Measurements from ENCODE around the gene NPLOC4. TPM values are rescaled to one million over a fixed set of nuclear protein-coding genes. Genes with fewer than 3 reads are reported as not detected.

The NPLOC4 gene
- total RNA-seq, 1 donor from 2014 or later = 137 TPM

- peaks cover 17% of the 10 kb centered on the region for H3K4me1 Mint-ChIP-seq (ENCODE audit: low read depth, unreplicated experiment)
- no peaks in the 10 kb centered on the region for H3K36me3 Mint-ChIP-seq (ENCODE audit: unreplicated experiment)
- H3K4me3 Mint-ChIP-seq (ENCODE audit: unreplicated experiment) = peak within 1 kb of the TSS; percentile 95
- peak within 1 kb of the TSS; percentile 90 for H3K27ac Mint-ChIP-seq (ENCODE audit: unreplicated experiment)
- TF ChIP-seq CTCF (IDR thresholded peaks at IDR 0.05; ENCODE audit: partially characterized antibody, unreplicated experiment) = no peak
- H3K9me3 Mint-ChIP-seq (ENCODE audit: unreplicated experiment) = peaks cover 15% of the 10 kb centered on the region
- H3K27me3 Mint-ChIP-seq (ENCODE audit: unreplicated experiment) = peaks cover 2% of the 10 kb centered on the region
- peak; percentile 98 for DNase-seq
Measured at GRCh38 chr17:81683584-81684441, 46.9 kb upstream of the NPLOC4 start, which contains the start of the genes ARL16 and HGS. Gene ARL16, minus strand, starts transcription at chr17:81683797. Its CDS starts 44 bp downstream, at chr17:81683753. Gene HGS, plus strand, starts transcription at chr17:81684011. Its CDS starts 56 bp downstream, at chr17:81684067.

DNA sequence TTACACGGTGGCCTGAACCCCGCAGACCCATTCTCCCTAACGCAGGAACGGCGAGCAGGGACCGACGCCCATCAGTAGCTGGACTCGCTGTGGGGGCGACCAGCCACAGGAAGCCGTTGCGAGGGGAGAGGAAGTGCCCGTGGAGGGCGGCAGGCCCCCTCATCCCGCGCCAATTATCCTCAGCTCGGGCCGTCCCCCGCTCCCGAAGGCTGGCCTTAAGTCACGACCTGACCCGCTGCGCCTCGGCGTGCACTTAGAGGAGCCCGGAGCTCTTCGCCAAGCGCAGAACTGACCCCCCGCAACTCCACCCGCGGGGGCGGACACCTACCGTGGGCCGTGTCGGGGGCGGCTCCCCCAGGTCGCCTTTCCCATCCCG lies 46.3 kb upstream of the NPLOC4 start:
- peak; percentile 35 for DNase-seq
- Mint-ChIP-seq H3K9me3 (ENCODE audit: unreplicated experiment) (peaks cover 13% of the 10 kb centered on the region), H3K27ac (ENCODE audit: unreplicated experiment) (peak overlapping the region; percentile 90), H3K4me3 (ENCODE audit: unreplicated experiment) (peak overlapping the region; percentile 93), H3K4me1 (ENCODE audit: low read depth, unreplicated experiment) (peaks cover 14% of the 10 kb centered on the region), H3K27me3 (ENCODE audit: unreplicated experiment) (peaks cover 2% of the 10 kb centered on the region), H3K36me3 (ENCODE audit: unreplicated experiment) (no peaks in the 10 kb centered on the region)
- no peak for TF ChIP-seq CTCF (IDR thresholded peaks at IDR 0.05; ENCODE audit: partially characterized antibody, unreplicated experiment)

- Mint-ChIP-seq H3K27me3 (ENCODE audit: unreplicated experiment) (peaks cover 4% of the 10 kb centered on the region), H3K36me3 (ENCODE audit: unreplicated experiment) (no peaks in the 10 kb centered on the region), H3K4me3 (ENCODE audit: unreplicated experiment) (peak overlapping the region; percentile 93), H3K9me3 (ENCODE audit: unreplicated experiment) (peaks cover 13% of the 10 kb centered on the region), H3K4me1 (ENCODE audit: low read depth, unreplicated experiment) (peaks cover 16% of the 10 kb centered on the region), H3K27ac (ENCODE audit: unreplicated experiment) (peak overlapping the region; percentile 90)
- no peak for TF ChIP-seq CTCF (IDR thresholded peaks at IDR 0.05; ENCODE audit: partially characterized antibody, unreplicated experiment)
- no peak for DNase-seq
Measured at GRCh38 chr17:81682565-81683207, 45.8 kb upstream of the NPLOC4 start.

DNA sequence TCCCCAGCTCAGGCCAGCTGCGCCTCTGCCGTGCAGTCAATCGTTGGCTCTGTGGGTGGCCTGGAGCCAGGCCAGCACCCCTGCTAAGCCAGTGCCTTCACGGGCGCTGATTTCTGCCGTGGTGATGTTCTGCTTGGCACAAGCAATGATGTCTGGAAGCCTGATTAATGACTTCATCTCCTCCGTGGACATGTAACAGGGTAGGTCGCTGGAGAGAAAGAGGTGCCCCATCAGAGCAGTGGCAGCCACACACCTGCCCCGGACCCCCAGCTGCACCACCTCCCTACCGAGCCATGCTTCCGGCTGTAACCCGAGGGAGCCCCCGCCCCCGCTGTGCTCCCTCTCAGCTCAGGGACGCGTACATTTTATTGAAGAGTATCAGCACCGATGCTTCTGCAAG lies 44.8 kb upstream of the NPLOC4 start:
- Mint-ChIP-seq H3K36me3 (ENCODE audit: unreplicated experiment) (no peaks in the 10 kb centered on the region), H3K27me3 (ENCODE audit: unreplicated experiment) (peaks cover 4% of the 10 kb centered on the region), H3K4me3 (ENCODE audit: unreplicated experiment) (peak overlapping the region; percentile 61), H3K27ac (ENCODE audit: unreplicated experiment) (no peak overlapping the region), H3K9me3 (ENCODE audit: unreplicated experiment) (peaks cover 8% of the 10 kb centered on the region), H3K4me1 (ENCODE audit: low read depth, unreplicated experiment) (peaks cover 10% of the 10 kb centered on the region)
- no peak for DNase-seq
- TF ChIP-seq CTCF (IDR thresholded peaks at IDR 0.05; ENCODE audit: partially characterized antibody, unreplicated experiment) = no peak

GRCh38 chr17:81680150-81680549 lies 43.2 kb upstream of the NPLOC4 start:
- H3K36me3 Mint-ChIP-seq (ENCODE audit: unreplicated experiment) = no peaks in the 10 kb centered on the region
- peaks cover 5% of the 10 kb centered on the region for H3K9me3 Mint-ChIP-seq (ENCODE audit: unreplicated experiment)
- H3K4me1 Mint-ChIP-seq (ENCODE audit: low read depth, unreplicated experiment) = peaks cover 10% of the 10 kb centered on the region
- peaks cover 4% of the 10 kb centered on the region for H3K27me3 Mint-ChIP-seq (ENCODE audit: unreplicated experiment)
- no peak for DNase-seq
- TF ChIP-seq CTCF (IDR thresholded peaks at IDR 0.05; ENCODE audit: partially characterized antibody, unreplicated experiment) = no peak
- H3K27ac Mint-ChIP-seq (ENCODE audit: unreplicated experiment) = no peak overlapping the region
- H3K4me3 Mint-ChIP-seq (ENCODE audit: unreplicated experiment) = no peak overlapping the region
